GM15510 (cell line): Measurements from ENCODE around the gene HPCAL1.
A peak's percentile ranks its signal among the peaks of the same experiment; 100 is the strongest.

Experiments used
- POLR2A ChIP-seq: IDR thresholded peaks from 3 replicates; pipeline ENCODE4 v1.6.1; 2011; ENCODE audit warnings: borderline replicate concordance; ENCODE audit not compliant: insufficient read length; ENCODE audit errors: extremely low read depth

The HPCAL1 gene

DNA sequence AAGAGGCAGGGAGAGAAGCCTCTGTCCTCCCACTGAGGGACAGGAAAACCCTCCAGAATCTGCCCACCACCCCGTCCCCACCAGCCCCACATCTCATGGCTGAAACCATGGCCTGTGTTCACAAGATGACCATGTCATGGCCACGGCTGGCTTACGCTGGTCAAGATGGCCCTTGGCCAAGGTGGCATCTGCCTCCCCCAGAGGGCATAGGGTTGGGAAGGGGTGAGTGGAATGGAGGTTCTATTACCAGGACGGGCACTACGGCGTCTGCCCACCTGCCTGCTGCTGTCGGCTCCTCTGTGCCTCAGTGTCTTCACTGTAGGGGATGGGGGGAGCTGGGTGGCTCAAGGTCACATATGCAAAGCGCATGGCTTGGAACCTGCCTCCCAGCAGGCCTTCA is 125.7 kb downstream of the HPCAL1 start:
- no peak for TF ChIP-seq POLR2A

DNA sequence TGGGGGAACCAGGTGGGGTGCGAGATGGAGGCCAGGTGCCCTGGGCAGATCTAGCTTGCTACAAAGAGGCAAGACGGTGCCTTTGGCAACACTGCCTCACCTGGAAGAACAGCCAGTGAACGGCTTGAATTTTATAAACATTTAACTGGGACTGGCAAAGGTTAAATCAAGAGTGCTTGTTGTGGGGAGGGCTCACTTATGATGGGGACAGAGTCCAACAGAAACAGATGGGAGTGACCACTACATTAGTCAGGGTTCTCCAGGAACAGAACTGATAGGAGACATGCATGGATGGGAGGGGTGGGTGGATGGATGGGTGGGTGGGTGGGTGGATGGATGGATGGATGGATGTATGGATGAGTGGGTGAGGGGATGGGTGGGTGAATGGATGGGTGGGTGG is 126.2 kb downstream of the HPCAL1 start:
- no peak for TF ChIP-seq POLR2A

- TF ChIP-seq POLR2A, result no peak
Measured at GRCh38 chr2:10430886-10431622, 128.3 kb downstream of the HPCAL1 start.

- TF ChIP-seq POLR2A, result no peak
Measured at GRCh38 chr2:10431797-10432196, 129.1 kb downstream of the HPCAL1 start.

GRCh38 chr2:10432311-10433181 is 129.8 kb downstream of the HPCAL1 start:
- TF ChIP-seq POLR2A, result no peak

- no peak for TF ChIP-seq POLR2A
Measured at GRCh38 chr2:10433264-10433946, 130.7 kb downstream of the HPCAL1 start.

DNA sequence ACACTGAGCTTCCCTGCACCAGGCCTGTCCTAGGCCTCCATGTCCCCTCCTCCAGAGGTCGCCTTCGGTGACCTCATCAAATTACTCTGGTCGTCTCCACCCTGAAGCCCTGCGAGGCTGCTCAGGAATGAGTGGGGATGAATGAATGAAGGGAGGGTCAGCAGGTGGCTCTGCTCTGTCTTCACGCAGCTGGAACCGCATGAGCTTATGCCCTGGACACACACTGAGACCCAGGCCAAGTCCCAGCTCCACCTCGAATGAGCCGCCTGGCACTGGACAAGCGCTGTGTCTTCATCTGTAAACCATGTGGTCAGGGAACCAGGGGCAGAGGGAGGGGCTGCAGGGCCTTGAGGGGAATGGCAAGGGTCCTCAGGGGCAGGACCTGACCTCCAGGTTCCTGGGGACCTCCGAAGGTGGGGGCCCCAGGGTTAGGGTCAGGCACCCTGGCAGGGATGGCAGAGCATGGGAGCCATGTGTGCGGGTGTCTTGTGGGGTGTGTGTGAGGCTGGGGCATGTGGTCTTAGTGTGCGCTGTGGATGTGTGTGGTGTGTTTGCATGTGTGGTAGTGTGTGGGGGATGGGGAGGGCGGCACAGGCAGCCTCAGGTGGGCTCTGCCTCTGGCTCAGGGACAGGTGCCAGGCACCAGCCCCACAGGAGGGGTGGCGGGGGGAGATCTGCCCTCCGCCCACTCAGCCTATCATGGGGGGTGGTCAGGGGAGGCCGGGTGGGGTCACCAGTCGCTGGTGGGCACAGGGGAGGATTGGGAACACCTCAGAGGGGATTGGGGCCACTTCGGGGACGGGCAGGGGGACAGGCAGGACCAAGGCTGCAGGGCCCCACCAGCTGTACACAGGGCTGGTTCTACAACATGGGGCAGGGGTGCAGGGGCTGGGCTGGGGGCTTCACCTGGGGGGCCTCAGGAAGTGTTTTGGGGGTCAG is 131.5 kb downstream of the HPCAL1 start:
- TF ChIP-seq POLR2A, result no peak

DNA sequence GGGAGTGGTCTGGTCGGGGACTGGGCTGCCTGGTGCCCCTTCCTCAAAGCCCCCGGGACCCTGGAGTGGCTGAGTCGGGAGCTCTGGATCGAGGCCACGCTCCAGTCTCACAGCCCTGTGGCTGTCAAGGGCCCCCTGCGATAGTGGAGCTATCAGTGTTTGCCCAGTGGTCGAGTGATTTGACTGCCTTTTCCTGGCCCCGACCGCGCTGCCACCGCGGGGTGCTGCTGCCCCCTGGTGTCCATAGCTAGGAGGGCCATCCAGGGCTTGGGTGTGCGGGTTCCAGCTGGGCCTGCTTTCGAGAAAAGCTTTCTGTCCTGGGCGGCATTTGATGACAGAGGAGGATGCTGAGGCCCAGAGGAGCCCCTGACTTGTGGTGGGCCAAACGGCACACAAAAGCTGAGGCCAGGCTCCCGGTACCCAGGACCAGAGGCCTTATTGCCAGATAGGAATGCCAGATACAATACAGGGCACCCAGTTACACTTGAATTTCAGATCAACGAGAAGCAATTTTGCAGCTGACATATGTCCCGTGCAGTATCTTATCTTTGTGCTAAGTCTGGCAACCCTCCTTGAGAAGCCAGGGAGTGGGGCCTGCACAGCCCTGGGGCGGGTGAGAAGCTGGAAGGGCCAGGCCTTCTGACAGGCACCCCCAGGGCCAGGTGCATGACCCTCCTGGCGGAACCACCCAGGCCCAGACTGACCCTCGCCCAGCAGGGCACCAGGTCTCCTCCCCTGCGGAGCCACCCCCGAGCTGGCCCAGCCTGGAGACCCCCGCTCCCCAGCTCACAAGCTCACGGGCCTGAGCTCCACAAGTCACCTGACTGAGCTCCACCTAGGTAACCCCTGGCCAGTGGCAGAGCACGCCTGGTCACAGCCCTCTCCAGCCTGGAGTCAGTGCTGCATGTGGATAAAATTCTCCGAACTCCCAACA is 132.4 kb downstream of the HPCAL1 start:
- TF ChIP-seq POLR2A, result no peak

DNA sequence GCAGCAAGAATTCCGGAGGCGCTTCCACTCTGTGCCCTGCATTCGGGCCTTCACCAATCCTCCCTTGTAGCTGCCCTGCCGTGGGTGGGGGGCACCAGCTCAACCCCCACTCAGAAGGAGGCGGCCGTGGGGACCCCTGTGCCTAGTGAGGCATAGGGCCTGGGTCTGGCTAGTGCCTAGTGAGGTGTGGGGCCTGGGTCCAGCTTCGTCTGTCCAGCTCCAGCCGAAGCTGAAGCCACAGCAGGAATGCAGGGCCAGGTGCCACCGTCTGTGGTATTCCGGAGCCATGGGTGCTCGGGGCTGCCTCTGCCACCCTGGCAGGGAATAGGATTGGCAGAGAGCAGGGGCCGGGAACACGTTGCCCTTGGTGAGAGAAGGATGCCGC is 133.1 kb downstream of the HPCAL1 start:
- TF ChIP-seq POLR2A, result no peak

DNA sequence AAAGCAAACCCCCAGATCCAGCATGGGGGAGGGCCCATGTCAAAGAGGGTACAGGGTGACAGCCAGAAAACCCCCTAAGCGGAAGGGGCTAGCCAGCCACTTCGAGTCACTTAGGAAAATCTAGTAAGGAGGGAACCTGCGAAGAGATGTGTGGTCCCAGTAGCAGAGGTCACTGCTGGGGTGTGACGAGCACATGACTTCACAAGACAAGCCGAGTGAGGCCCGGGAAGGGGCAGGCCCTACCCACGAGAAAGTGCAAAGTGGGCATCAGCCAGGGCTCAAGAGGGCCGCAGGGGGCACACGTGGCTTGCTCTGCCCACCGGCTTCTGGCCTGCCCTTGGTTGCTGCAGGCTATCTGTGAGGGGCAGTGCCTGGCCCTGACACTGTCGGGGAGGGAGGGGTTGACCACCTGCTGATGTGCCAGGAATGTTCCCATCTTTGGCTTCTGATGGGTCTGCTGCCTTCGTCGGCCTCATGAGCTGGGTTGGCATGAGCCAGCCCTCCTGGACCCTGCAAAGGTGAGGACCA is 133.9 kb downstream of the HPCAL1 start:
- TF ChIP-seq POLR2A, result no peak

GRCh38 chr2:10437806-10438205 is 135.1 kb downstream of the HPCAL1 start:
- TF ChIP-seq POLR2A, result no peak

DNA sequence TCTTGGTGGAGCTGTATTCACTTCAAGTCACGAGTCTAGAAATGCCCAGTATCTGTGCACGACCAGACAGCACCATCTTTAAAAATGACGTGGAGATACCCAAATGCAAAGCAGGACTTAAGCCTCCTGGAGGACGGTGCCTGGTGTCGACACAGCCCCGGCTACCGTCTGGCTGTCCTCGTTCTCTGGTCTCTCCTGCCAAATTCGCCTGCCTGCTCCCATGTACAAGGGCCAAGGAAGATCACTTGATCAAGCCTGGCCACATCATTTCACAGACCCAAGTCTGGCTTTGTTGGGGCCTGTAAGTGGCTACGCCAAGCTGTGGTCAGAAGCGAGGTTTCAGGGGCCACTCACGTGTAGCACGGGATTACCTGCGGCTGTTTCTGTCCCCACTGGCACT is 136.0 kb downstream of the HPCAL1 start:
- TF ChIP-seq POLR2A, result peak; percentile 29

DNA sequence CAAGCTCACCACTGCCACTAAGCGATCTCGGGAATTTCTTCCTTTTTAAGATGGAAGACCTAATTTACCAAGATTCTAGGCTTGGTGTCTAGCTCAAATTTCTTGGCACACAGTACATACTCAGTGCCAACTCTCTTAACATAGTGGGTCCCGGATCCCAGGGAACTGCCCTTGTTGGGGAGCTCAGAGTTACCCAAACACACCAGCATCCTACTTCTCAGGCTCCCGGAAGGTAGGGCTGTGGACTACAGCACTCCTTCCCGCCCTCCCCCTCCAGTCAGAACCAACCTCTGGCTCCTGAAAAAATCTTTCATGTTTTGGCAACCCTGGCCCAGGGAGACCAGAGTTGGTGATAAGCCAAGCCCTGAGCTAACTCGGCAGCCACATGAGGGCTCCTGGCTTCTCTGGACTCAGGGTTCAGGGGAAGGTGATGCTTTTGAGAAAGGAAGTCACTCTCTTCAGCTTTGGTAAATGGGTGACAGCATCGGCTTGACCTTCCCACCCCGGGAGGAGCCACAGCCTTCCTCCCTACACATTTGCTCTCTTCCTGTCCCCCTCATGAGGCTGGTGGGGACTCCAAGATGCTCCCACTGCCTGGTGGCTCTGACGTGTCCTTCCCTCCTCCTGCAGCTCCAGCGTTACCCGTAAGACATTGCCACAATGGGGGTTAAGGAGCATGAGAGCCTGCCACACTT is 136.6 kb downstream of the HPCAL1 start:
- TF ChIP-seq POLR2A, result no peak

DNA sequence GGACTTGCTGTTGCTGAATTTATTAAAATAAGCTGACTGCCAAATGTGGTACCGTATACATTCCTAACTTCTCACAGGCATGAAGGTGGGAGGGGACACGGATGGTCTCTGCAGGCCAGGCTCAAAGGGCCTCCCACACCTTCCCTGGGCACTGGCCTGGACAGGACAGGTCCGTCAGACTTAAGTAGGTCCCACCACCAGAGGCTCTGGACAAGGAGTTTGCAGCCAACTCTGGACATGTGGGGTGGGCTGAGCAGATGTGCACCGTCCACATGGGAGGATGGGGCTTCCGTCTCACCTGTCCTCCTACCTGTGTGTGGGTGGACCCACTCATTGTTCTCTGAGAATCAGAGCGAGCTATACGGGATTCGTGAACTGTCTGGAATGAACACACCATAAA is 137.3 kb downstream of the HPCAL1 start:
- TF ChIP-seq POLR2A, result no peak
